T-helper 1 cell treated with Interleukin-12 subunit alpha and Interleukin-12 subunit beta and Interleukin-4 antibody, amounts not matched to agents 30 μg/mL and 1 μg/mL, for 36 hours (primary cell): ENCODE results near the gene CHST13.

Experiments
- H3K27ac Mint-ChIP-seq: one replicate; pipeline ENCODE4 v1.8.0; 2021; ENCODE audit warnings: mild to moderate bottlenecking, mixed read lengths
- H3K27me3 Mint-ChIP-seq: one replicate; pipeline ENCODE4 v1.8.0; 2021; ENCODE audit warnings: low read depth, mixed read lengths
- H3K36me3 Mint-ChIP-seq: one replicate; pipeline ENCODE4 v1.8.0; 2021; ENCODE audit warnings: low read depth, mixed read lengths
- H3K4me1 Mint-ChIP-seq: one replicate; pipeline ENCODE4 v1.8.0; 2021; ENCODE audit warnings: low read depth, mixed read lengths
- H3K4me3 Mint-ChIP-seq: one replicate; pipeline ENCODE4 v1.8.0; 2021; ENCODE audit warnings: mild to moderate bottlenecking, moderate library complexity, mixed read lengths
- H3K9me3 Mint-ChIP-seq: one replicate; pipeline ENCODE4 v1.8.0; 2021; ENCODE audit warnings: mixed read lengths

Gene CHST13

DNA sequence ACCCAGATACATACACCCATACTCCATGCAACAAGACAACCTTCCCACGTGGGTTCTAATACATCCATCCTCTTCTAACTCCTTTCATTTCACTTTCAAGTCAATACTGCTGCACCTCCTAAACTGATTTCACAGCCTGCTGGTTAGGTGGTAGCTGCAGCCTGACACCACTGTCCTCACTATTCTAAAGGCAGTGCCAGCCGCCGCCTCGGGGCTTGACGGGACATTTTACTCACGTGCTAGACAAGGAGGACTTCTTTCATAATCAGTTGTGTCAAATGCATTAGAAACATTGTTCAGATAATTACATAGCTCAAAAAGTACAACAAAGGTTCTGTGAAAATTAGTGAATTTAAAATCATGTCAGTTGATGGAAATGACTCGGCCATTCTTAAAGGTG is 12.7 kb upstream of the CHST13 start:
- Mint-ChIP-seq H3K9me3 (no peaks in the 10 kb centered on the region), H3K4me1 (no peaks in the 10 kb centered on the region), H3K27me3 (no peaks in the 10 kb centered on the region), H3K4me3 (no peak overlapping the region), H3K36me3 (no peaks in the 10 kb centered on the region), H3K27ac (no peak overlapping the region)

DNA sequence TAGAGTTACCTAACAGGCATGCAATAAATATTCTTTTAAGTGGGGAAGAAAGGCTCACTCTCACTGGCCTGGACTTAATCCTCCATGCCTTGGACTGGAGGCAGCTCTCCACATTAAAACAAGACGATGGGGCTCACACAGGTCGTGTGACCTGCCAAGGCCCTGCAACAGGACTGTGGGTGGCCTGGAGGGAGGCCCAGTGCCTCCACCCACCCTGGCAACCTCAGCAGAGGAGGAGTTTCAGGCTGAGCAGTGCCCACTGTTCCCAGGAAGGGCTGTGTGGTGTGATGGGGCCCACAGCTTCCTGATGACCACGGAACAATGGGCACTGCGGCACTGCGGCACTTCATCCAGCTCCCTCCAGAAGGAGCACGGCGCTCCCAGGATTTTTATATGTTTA is 11.9 kb upstream of the CHST13 start:
- Mint-ChIP-seq H3K27ac (no peak overlapping the region), H3K4me3 (no peak overlapping the region), H3K36me3 (no peaks in the 10 kb centered on the region), H3K9me3 (no peaks in the 10 kb centered on the region), H3K4me1 (peaks cover 2% of the 10 kb centered on the region), H3K27me3 (no peaks in the 10 kb centered on the region)

DNA sequence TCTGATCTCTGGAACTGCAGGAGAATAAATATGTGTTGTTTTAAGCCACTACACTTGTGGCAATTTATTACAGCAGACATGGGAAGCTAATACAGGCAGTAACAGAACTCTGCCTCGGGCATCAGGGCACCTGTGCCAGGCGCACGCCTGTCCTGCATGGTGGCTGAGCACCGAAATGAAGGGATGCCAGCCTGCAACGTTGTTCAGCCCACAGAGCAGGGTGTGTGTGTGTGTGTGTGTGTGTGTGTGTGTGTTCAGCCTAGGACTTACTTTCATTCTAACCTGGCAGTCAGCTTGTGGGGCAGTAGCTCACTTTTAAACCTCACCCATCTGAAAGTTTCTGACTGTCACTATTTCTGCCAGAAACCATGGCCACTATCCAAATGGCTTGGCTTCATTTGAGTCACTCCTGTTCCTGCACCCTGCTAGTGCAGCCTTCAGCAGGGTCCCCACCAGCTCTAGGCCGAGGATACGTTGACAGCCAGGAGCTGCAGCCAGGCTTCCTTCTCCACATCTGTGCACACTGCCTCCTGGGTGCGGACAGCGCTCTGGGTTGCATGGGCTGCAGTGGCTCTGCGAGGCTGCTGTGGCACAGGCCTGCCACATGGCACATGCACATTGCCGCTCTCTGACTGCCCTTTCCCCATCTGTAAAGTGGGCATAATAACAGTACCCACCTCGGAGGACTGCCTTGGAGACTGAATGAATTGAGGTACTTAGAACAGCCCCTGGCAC is 10.9 kb upstream of the CHST13 start:
- H3K27ac Mint-ChIP-seq: no peak overlapping the region
- H3K4me1 Mint-ChIP-seq: peaks cover 2% of the 10 kb centered on the region
- H3K27me3 Mint-ChIP-seq: no peaks in the 10 kb centered on the region
- no peak overlapping the region for H3K4me3 Mint-ChIP-seq
- H3K9me3 Mint-ChIP-seq: no peaks in the 10 kb centered on the region
- H3K36me3 Mint-ChIP-seq: no peaks in the 10 kb centered on the region

DNA sequence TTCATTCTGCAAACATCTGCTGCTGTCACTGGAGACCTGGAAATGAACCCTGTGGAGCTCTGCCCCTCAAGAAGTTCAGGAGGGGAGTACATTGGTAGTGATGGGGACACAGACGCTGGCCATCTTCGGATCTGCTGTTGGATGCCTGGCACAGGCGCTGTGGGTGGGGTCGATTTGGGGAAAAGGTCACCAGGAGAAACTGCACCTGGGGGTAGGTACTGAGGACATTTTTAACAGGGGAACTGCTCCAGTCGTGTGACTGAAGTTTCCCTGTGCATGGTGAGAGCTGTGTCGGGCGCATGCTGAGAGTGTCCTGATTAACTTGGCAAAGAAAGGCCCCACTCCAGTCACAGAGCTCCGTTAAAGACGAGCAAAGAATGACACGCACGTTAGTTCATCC is 9.8 kb upstream of the CHST13 start:
- no peak overlapping the region for H3K4me3 Mint-ChIP-seq
- no peaks in the 10 kb centered on the region for H3K9me3 Mint-ChIP-seq
- no peaks in the 10 kb centered on the region for H3K27me3 Mint-ChIP-seq
- no peaks in the 10 kb centered on the region for H3K36me3 Mint-ChIP-seq
- H3K27ac Mint-ChIP-seq: no peak overlapping the region
- H3K4me1 Mint-ChIP-seq: peaks cover 2% of the 10 kb centered on the region

DNA sequence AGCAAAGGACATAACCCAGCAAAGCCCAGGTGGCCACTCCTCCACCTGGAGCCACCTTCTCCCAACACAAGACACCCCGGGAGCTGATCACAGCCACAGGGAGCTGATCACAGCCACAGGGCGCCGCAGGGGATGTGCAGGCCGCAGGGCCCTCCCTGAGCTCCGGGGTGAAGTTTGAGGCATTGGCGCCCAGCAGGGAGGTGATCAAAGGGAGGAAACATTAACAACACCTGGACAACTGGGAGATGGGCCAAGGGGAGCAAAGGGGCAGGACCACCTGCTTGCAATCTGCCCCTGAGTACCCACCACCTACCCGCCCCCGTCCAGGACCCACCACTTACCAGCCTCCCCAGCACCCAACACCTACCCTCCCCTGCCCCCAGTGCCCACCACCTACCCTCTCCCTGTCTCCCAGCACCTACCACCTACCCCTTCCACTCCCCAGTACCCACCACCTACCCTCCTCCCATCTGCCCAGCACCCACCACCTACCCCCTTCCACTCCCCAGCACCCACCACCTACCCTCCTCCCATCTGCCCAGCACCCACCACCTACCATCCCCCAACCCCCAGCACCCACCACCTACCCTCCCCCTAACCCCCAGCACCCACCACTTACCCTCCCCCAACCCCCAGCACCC is 8.8 kb upstream of the CHST13 start:
- Mint-ChIP-seq H3K27ac (no peak overlapping the region), H3K9me3 (no peaks in the 10 kb centered on the region), H3K4me1 (peaks cover 2% of the 10 kb centered on the region), H3K4me3 (no peak overlapping the region), H3K36me3 (no peaks in the 10 kb centered on the region), H3K27me3 (no peaks in the 10 kb centered on the region)

DNA sequence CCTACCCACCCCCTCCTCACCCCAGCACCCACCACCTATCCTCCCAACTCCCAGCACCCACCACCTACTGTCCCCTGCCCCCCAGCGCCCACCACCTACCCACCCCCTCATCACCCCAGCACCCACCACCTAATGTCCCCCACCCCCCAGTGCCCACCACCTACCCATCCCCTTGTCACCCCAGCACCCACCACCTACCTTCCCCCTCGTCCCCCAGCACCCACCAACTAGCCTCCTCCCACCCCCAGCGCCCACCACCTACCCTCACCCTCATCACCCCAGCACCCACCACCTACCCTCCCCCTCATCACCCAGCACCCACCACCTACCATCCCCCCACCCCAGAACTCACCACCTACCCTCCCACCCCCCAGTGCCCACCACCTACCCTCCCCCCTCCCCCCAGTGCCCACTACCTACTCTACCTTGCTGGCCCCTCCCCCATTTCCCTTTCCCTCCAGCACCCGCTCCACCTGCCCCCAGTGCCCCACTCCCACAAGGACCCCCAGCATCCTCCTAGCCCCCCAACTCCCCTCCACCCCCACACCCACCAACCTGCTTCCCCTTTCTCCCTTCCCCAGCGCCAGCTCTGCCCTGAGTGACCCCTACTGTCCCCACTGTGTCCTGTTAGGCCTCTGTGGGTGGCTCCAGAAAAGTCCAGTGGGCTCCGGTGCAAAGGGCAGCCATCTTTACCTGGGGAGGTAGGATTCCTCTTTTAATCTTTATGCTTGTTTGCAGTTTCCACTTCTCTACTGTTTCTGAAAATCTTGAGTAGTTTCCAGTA is 7.6 kb upstream of the CHST13 start:
- Mint-ChIP-seq H3K36me3 (no peaks in the 10 kb centered on the region), H3K27ac (no peak overlapping the region), H3K4me3 (no peak overlapping the region), H3K9me3 (no peaks in the 10 kb centered on the region), H3K4me1 (peaks cover 2% of the 10 kb centered on the region), H3K27me3 (no peaks in the 10 kb centered on the region)

DNA sequence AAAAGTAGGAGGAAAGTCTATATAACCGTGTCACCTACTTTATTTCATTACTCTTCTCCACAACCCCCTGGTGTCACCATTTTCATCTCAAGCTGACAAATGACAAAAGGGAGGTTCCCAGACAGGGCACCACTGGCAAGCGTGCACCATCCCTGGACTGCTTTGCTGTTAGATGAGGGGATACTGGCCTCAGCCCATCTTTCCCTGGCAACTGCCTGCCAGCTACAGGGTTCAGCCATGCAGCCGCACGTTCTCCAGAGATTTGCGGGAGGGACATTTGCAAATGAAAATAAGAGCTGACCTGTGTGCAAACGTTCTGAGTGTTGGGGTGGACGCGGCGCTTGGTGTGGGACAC is 7.0 kb upstream of the CHST13 start:
- H3K36me3 Mint-ChIP-seq: no peaks in the 10 kb centered on the region
- H3K27ac Mint-ChIP-seq: no peak overlapping the region
- no peaks in the 10 kb centered on the region for H3K9me3 Mint-ChIP-seq
- no peaks in the 10 kb centered on the region for H3K27me3 Mint-ChIP-seq
- H3K4me1 Mint-ChIP-seq: peaks cover 2% of the 10 kb centered on the region
- no peak overlapping the region for H3K4me3 Mint-ChIP-seq

DNA sequence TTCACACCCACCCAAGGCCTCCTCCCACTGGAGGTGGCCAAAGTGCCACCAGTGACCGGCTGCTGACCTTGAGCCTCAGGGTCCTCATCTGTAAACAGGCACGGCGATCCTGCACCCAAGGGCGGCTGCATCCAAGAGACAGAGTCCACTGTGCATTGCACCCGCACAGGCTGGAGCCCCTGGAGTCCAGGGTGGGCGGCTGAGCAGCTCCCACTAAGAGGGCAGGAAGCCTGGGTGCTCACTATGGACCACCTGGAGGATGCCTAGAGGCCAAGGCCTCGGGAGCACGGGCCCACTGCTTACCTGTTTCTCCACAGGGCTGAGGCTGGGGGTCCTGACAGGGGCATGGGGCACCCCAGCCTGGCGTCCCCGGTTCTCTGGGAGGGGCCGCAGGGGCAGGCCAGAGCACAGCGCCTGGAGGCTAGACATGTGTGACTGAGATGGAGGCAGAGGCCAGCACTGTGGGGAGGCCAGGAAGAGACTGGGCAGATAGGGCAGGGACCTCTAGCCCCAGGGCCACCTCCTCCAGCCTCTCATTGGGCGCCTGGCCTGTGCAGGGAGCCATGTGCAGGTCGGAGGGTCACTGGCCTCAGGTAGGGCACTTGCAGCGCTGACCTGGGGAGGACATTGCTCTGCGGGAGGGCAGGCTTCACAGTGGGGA is 6.5 kb upstream of the CHST13 start, which contains the start of gene UROC1:
UROC1 (minus strand) TSS at position 483 of the 661 bp plus-strand sequence; CDS start at position 429, 54 bp downstream.
- Mint-ChIP-seq H3K27me3 (peaks cover 5% of the 10 kb centered on the region), H3K4me1 (peaks cover 2% of the 10 kb centered on the region), H3K27ac (no peak within 1 kb of the TSS), H3K36me3 (no peaks in the 10 kb centered on the region), H3K4me3 (no peak within 1 kb of the TSS), H3K9me3 (no peaks in the 10 kb centered on the region)

DNA sequence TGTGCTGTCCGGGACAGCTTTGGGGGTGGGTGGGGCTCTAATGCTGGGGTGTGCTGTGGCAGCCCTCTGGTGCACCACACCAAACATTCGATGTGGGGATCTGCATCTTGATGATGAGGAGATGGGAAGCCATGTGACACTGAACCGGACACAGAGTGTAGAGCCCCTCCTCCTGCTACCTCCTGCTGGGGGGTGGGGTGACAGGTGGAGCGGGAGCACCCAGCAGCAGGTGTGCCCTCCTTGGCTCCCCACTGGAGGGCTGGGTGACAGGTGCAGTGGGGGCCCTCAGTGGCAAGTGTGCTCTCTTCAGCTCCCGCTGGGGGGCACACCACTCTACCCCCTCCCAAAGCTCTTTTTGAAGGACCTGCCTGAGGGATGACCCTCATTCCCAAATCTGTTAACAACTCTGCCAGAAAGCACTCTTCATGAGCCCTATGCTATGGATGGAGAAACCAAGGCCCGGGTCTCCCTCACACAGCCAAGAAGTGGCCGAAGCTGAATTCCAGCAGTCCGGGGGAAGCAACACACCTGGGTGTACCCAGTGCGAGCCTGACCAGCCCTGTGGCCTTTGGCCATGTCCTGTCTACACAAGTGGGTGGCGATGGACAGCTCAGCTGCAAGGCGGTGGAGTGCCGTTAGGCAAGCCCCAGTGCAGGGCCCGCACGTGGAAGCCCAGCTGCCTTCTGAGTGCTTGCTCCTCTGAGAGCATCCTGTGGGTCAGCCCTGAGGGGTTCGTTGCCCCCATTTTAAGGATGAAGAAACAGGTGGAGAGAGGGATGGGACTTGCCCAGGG is 5.8 kb upstream of the CHST13 start:
- Mint-ChIP-seq H3K9me3 (no peaks in the 10 kb centered on the region), H3K36me3 (no peaks in the 10 kb centered on the region), H3K27ac (no peak overlapping the region), H3K4me3 (no peak overlapping the region), H3K27me3 (peaks cover 12% of the 10 kb centered on the region), H3K4me1 (peaks cover 2% of the 10 kb centered on the region)

DNA sequence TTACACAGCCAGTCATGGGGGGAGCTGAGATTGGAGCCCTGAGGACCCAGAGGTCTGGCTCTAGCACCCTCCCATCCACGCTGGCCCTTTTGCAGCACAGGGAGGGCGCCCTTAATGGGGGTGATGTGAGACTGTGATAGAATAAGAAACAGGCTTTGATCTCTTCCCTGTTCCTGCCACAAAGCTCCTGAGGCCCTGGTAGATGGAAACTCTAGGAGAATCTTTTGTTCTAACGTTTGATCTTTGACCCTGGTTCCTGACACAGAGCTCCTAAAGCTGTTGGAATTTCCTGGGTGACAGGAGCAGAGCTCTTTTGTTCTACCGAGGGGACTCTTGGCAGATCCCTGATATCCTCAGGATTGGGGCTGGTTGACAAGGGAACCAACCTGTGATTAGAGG is 5.2 kb upstream of the CHST13 start:
- H3K9me3 Mint-ChIP-seq: no peaks in the 10 kb centered on the region
- H3K27me3 Mint-ChIP-seq: peaks cover 18% of the 10 kb centered on the region
- H3K4me3 Mint-ChIP-seq: no peak overlapping the region
- H3K27ac Mint-ChIP-seq: no peak overlapping the region
- H3K4me1 Mint-ChIP-seq: peaks cover 2% of the 10 kb centered on the region
- H3K36me3 Mint-ChIP-seq: no peaks in the 10 kb centered on the region

DNA sequence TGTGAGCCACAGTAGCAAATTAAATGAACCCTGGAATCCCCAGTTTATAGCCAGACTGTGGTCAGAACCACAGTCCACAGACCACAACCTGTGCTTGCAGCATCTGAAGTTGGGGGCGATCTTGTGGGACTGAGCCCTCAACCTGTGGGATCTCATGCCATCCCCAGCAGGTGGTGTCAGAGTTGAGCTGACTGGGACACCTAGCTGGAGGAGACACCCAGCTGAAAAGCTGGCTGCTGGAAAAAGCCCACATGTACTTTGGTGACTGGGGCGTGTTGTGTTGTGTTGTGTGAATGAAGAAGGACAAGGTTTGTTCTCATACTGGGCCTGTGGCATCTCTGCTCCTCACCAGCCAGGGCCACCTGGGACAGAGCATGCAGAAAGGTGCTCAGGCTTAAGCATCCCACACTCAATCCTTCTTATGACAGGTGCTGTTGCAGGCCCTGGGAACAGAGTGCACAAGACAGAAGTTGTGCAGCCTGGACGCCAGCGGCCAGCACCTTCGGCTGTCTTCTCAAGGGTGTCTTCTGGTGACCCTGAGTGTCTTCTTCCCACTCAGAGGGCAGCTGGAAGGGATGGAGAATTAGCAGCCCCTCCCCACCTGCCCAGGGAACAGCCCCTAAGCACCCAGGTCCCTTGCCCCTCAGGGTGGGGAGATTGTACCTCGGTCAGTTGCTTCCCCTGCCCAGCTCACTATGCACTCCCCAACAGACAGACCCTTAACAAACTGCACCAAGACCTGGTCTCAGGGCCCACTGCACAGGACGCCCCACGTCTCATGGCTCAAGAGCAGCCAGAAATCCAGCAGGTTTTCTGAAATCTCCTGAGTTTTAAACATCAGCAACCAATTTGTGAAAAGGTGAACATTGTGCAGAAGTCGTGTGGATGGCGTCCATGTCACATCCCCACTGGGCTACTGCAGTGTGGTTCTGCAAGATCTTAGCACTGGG is 4.2 kb upstream of the CHST13 start:
- H3K9me3 Mint-ChIP-seq: no peaks in the 10 kb centered on the region
- no peak overlapping the region for H3K4me3 Mint-ChIP-seq
- H3K36me3 Mint-ChIP-seq: no peaks in the 10 kb centered on the region
- peaks cover 2% of the 10 kb centered on the region for H3K4me1 Mint-ChIP-seq
- no peak overlapping the region for H3K27ac Mint-ChIP-seq
- H3K27me3 Mint-ChIP-seq: peaks cover 18% of the 10 kb centered on the region

DNA sequence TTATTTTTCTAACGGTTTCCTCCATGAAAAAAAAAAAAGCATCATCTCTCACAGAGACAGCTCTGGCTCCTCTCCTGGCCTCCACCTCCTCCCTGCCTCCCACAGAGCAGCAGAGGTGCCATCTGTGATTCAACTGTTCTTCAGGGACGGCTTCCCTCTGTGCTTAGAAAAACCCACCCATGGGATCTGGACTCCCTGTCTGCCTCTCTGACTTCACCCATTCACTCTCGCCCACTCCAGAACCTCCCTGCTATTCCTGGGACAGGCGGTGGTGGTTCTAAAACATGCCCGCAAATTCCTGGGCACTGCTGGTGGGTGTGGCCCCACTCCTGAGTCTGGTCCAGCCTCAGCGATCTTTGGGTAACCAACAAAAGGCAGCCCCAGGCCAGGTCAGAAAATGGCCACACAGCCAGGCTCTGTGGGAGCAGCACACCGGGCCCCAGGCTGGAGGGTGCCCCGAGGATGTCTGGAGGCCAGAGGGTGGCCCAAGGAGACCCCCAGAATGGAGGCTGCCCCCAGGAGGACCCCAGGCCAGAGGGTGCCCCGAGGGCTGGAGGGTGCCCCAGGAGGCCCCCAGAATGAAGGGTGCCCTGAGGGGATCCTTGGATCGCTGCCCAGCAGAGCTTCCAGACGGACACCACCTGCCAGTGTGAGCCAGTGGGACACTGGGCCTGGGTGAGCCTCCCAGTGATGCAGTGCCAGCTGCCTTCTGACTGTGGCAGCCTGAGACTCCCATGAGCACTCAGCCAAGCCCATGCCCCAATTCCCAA is 2.6 kb upstream of the CHST13 start:
- Mint-ChIP-seq H3K4me1 (peaks cover 2% of the 10 kb centered on the region), H3K36me3 (no peaks in the 10 kb centered on the region), H3K9me3 (no peaks in the 10 kb centered on the region), H3K27me3 (peaks cover 23% of the 10 kb centered on the region), H3K27ac (no peak overlapping the region), H3K4me3 (no peak overlapping the region)
